MM.1S (cell line): ENCODE results near the gene CCPG1.

Experiments
- DNase-seq: peaks from one replicate; pipeline ENCODE4 v3.0.0-alpha.2; 2015
- H2AFZ ChIP-seq: fragments of 300-600 bp; sonication (generic); 2 replicates; pipeline ENCODE4 v1.6.0; 2016; ENCODE audit warnings: antibody characterized with exemption, low read length
- H3F3A ChIP-seq: fragments of 300-600 bp; sonication (generic); 2 replicates; pipeline ENCODE4 v1.6.1; 2016; ENCODE audit warnings: mild to moderate bottlenecking, antibody characterized with exemption, low read length, moderate library complexity, mixed read lengths; ENCODE audit not compliant: insufficient read depth
- H3K27ac ChIP-seq: fragments of 300-600 bp; sonication (generic); 2 replicates; pipeline ENCODE4 v1.5.1; 2016; ENCODE audit warnings: mild to moderate bottlenecking, low read length
- H3K27me3 ChIP-seq: fragments of 300-600 bp; sonication (generic); replicated peaks from 2 replicates; pipeline ENCODE4 v1.6.0; 2016; ENCODE audit warnings: low read length; ENCODE audit not compliant: insufficient read depth
- H3K36me3 ChIP-seq: fragments of 300-600 bp; sonication (generic); replicated peaks from 2 replicates; pipeline ENCODE4 v1.6.1; 2016; ENCODE audit warnings: mild to moderate bottlenecking, low read length, mixed read lengths; ENCODE audit not compliant: insufficient read depth
- H3K4me1 ChIP-seq: fragments of 300-600 bp; sonication (generic); 2 replicates; pipeline ENCODE4 v1.6.1; 2016; ENCODE audit warnings: low read length, mixed read lengths
- H3K4me2 ChIP-seq: fragments of 300-600 bp; sonication (generic); 2 replicates; pipeline ENCODE4 v1.6.0; 2016; ENCODE audit warnings: low read depth, low read length
- H3K4me3 ChIP-seq: fragments of 300-600 bp; sonication (generic); 2 replicates; pipeline ENCODE4 v1.5.1; 2016; ENCODE audit warnings: low read length, mixed read lengths
- H3K79me2 ChIP-seq: fragments of 300-600 bp; sonication (generic); 2 replicates; pipeline ENCODE4 v1.6.1; 2016; ENCODE audit warnings: mixed run types, low read length, mixed read lengths
- H3K9ac ChIP-seq: fragments of 300-600 bp; sonication (generic); 2 replicates; pipeline ENCODE4 v1.6.1; 2016; ENCODE audit warnings: low read length, mixed read lengths
- H3K9me2 ChIP-seq: fragments of 300-600 bp; sonication (generic); replicated peaks from 2 replicates; pipeline ENCODE4 v1.6.1; 2016; ENCODE audit warnings: mild to moderate bottlenecking, low read length, mixed read lengths; ENCODE audit not compliant: insufficient read depth
- H3K9me3 ChIP-seq: fragments of 300-600 bp; sonication (generic); replicated peaks from 2 replicates; pipeline ENCODE4 v1.6.1; 2016; ENCODE audit warnings: mild to moderate bottlenecking, low read length, mixed read lengths; ENCODE audit not compliant: insufficient read depth
- H4K20me1 ChIP-seq: fragments of 300-600 bp; sonication (generic); 2 replicates; pipeline ENCODE4 v1.6.1; 2016; ENCODE audit warnings: mild to moderate bottlenecking, low read length, moderate library complexity, mixed read lengths; ENCODE audit not compliant: insufficient read depth
- CTCF ChIP-seq: fragments of 300-600 bp; sonication (generic); IDR thresholded peaks from 2 replicates; pipeline ENCODE4 v1.5.1; 2016; ENCODE audit warnings: antibody characterized with exemption, low read length, mixed read lengths
- EZH2 ChIP-seq: fragments of 300-600 bp; sonication (generic); optimal IDR thresholded peaks from 2 replicates; pipeline ENCODE3; 2017; ENCODE audit warnings: low read depth, mild to moderate bottlenecking, antibody characterized with exemption, low read length, mixed read lengths
- EZH2phosphoT487 ChIP-seq: fragments of 300-600 bp; sonication (generic); IDR thresholded peaks from 2 replicates; pipeline ENCODE4 v1.6.1; 2018; ENCODE audit warnings: antibody characterized with exemption, low read length

Gene CCPG1

GRCh38 chr15:55407498-55408011 lies 604 bp downstream of the CCPG1 start:
- no peak for TF ChIP-seq EZH2
- TF ChIP-seq CTCF = no peak
- TF ChIP-seq EZH2phosphoT487 = no peak
- no peaks in the 10 kb centered on the region for H3K36me3 ChIP-seq
- H3K27ac ChIP-seq = peak overlapping the region; percentile 88
- peaks cover 41% of the 10 kb centered on the region for H3K79me2 ChIP-seq
- H3K4me2 ChIP-seq = peak overlapping the region; percentile 93
- H3K9me3 ChIP-seq = no peaks in the 10 kb centered on the region
- H3F3A ChIP-seq = peaks cover 44% of the 10 kb centered on the region
- no peaks in the 10 kb centered on the region for H4K20me1 ChIP-seq
- peak overlapping the region; percentile 73 for H2AFZ ChIP-seq
- DNase-seq = peak; percentile 58
- H3K9me2 ChIP-seq = no peaks in the 10 kb centered on the region
- no peaks in the 10 kb centered on the region for H3K27me3 ChIP-seq
- H3K4me1 ChIP-seq = peaks cover 26% of the 10 kb centered on the region
- peak overlapping the region; percentile 90 for H3K4me3 ChIP-seq
- H3K9ac ChIP-seq = peak overlapping the region; percentile 83

- peak overlapping the region; percentile 39 for H3K4me3 ChIP-seq
- H4K20me1 ChIP-seq = no peaks in the 10 kb centered on the region
- H3K9ac ChIP-seq = peak overlapping the region; percentile 58
- no peaks in the 10 kb centered on the region for H3K27me3 ChIP-seq
- H3K4me1 ChIP-seq = peaks cover 36% of the 10 kb centered on the region
- peak; percentile 85 for DNase-seq
- peaks cover 82% of the 10 kb centered on the region for H3K79me2 ChIP-seq
- peak overlapping the region; percentile 74 for H3K4me2 ChIP-seq
- H3K9me3 ChIP-seq = no peaks in the 10 kb centered on the region
- peaks cover 43% of the 10 kb centered on the region for H3F3A ChIP-seq
- no peak overlapping the region for H2AFZ ChIP-seq
- no peaks in the 10 kb centered on the region for H3K9me2 ChIP-seq
- peak overlapping the region; percentile 92 for H3K27ac ChIP-seq
- TF ChIP-seq EZH2phosphoT487 (no peak), EZH2 (no peak), CTCF (no peak)
- no peaks in the 10 kb centered on the region for H3K36me3 ChIP-seq
Measured at GRCh38 chr15:55403531-55403930, 4.6 kb downstream of the CCPG1 start.

GRCh38 chr15:55402707-55403106 lies 5.5 kb downstream of the CCPG1 start:
- Histone ChIP-seq H3K79me2 (peaks cover 89% of the 10 kb centered on the region), H3K4me3 (peak overlapping the region; percentile 39), H4K20me1 (no peaks in the 10 kb centered on the region), H3K9me3 (no peaks in the 10 kb centered on the region), H3F3A (peaks cover 37% of the 10 kb centered on the region), H3K4me1 (peaks cover 36% of the 10 kb centered on the region), H3K36me3 (no peaks in the 10 kb centered on the region), H3K27ac (peak overlapping the region; percentile 92), H2AFZ (no peak overlapping the region), H3K9me2 (no peaks in the 10 kb centered on the region), H3K27me3 (no peaks in the 10 kb centered on the region), H3K9ac (peak overlapping the region; percentile 58), H3K4me2 (peak overlapping the region; percentile 74)
- TF ChIP-seq CTCF (no peak), EZH2phosphoT487 (no peak)
- peak; percentile 72 for DNase-seq
